Gastroesophageal sphincter (tissue), 3 donors: ENCODE measurements around the gene LEKR1.

Source experiments
- EP300 ChIP-seq: sonication (generic); formaldehyde crosslinking; IDR thresholded peaks from one replicate; pipeline ENCODE4 v1.6.1; 2017; ENCODE audit warnings: antibody characterized with exemption, mild to moderate bottlenecking
- POLR2A ChIP-seq, 2 donors: fragments of 450-650 bp; IDR thresholded peaks; one replicate each; pipeline ENCODE4 v1.6.1; 2017; ENCODE audit warnings: antibody characterized with exemption in 2 of 2, mild to moderate bottlenecking in 2 of 2, moderate library complexity in 1 of 2
- POLR2AphosphoS5 ChIP-seq: sonication (generic); formaldehyde crosslinking; IDR thresholded peaks from one replicate; pipeline ENCODE4 v1.6.1; 2017; ENCODE audit warnings: antibody characterized with exemption
- TF ChIP-seq, protein P1 (sequence below), 4 experiments: fragments of 200-600 bp in 2 of 4; fragments of 450-650 bp in 2 of 4; sonication (generic) in 1 of 4; IDR thresholded peaks; one replicate each; pipeline ENCODE4 v1.5.1; 2017 to 2019; ENCODE audit warnings: antibody characterized with exemption in 4 of 4, mild to moderate bottlenecking in 2 of 4, moderate library complexity in 2 of 4

- TF ChIP-seq EP300 (no peak), POLR2AphosphoS5 (peak; percentile 37), POLR2A (IDR thresholded peaks at IDR 0.05) (peak; percentile 51 to 65)
- TF ChIP-seq, protein P1, sequence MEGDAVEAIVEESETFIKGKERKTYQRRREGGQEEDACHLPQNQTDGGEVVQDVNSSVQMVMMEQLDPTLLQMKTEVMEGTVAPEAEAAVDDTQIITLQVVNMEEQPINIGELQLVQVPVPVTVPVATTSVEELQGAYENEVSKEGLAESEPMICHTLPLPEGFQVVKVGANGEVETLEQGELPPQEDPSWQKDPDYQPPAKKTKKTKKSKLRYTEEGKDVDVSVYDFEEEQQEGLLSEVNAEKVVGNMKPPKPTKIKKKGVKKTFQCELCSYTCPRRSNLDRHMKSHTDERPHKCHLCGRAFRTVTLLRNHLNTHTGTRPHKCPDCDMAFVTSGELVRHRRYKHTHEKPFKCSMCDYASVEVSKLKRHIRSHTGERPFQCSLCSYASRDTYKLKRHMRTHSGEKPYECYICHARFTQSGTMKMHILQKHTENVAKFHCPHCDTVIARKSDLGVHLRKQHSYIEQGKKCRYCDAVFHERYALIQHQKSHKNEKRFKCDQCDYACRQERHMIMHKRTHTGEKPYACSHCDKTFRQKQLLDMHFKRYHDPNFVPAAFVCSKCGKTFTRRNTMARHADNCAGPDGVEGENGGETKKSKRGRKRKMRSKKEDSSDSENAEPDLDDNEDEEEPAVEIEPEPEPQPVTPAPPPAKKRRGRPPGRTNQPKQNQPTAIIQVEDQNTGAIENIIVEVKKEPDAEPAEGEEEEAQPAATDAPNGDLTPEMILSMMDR (IDR thresholded peaks at IDR 0.05), result peak in 2 of 4 experiments; percentile 11 to 16
Observed at GRCh38 chr3:156816794-156817645, 9.1 kb upstream of the LEKR1 start.
